Mesenchymal stem cell (in vitro differentiated cells and primary cell): ENCODE results near the gene ZFAND4. TPM values are rescaled to one million over a fixed set of nuclear protein-coding genes. Genes with fewer than 3 reads are reported as not detected.
"Not testable (repeated sequence)": the region's sequence is repeated elsewhere in the genome, so short reads cannot be mapped to it uniquely, and the experiment has no call there.

Experiments
- DNase-seq: peaks from one replicate; pipeline ENCODE4 v3.0.0-alpha.2; 2013
- H2AFZ ChIP-seq: one replicate; pipeline ENCODE4 v1.6.1; 2013; ENCODE audit warnings: low read depth, mild to moderate bottlenecking, control low read depth, inconsistent platforms, low read length, moderate library complexity
- H2AK5ac ChIP-seq: 2 replicates; pipeline ENCODE4 v1.6.1; 2013; ENCODE audit warnings: low read length, moderate library complexity, mild to moderate bottlenecking, inconsistent platforms; ENCODE audit not compliant: severe bottlenecking
- H2BK120ac ChIP-seq: one replicate; pipeline ENCODE4 v1.6.1; 2013; ENCODE audit warnings: low read depth, mild to moderate bottlenecking, inconsistent platforms, low read length, moderate library complexity
- H2BK12ac ChIP-seq, 2 experiments: one replicate each; pipeline ENCODE4 v1.6.1; 2013; ENCODE audit warnings: inconsistent platforms in 2 of 2, low read length in 2 of 2, mild to moderate bottlenecking in 2 of 2, moderate library complexity in 2 of 2, control low read depth in 1 of 2
- H2BK15ac ChIP-seq: one replicate; pipeline ENCODE4 v1.6.1; 2013; ENCODE audit warnings: mild to moderate bottlenecking, low read depth, inconsistent platforms; ENCODE audit not compliant: poor library complexity, severe bottlenecking
- H2BK5ac ChIP-seq: 2 replicates; pipeline ENCODE4 v1.6.1; 2013; ENCODE audit warnings: low read depth, mild to moderate bottlenecking, low read length, control low read depth, inconsistent platforms; ENCODE audit not compliant: poor library complexity, severe bottlenecking
- H3K14ac ChIP-seq, 2 experiments: one replicate each; pipeline ENCODE4 v1.6.1; 2013; ENCODE audit warnings: inconsistent platforms in 2 of 2, low read length in 2 of 2, control low read depth in 1 of 2, mild to moderate bottlenecking in 1 of 2, moderate library complexity in 1 of 2
- H3K18ac ChIP-seq, 2 experiments: one replicate each; pipeline ENCODE4 v1.6.1; 2013; ENCODE audit warnings: inconsistent platforms in 2 of 2, low read length in 2 of 2, control low read depth in 1 of 2, low read depth in 1 of 2, mild to moderate bottlenecking in 1 of 2
- H3K23ac ChIP-seq, 2 experiments: one replicate each; pipeline ENCODE4 v1.6.1; 2013; ENCODE audit warnings: inconsistent platforms in 2 of 2, low read length in 2 of 2, mild to moderate bottlenecking in 2 of 2, moderate library complexity in 2 of 2, control low read depth in 1 of 2
- H3K27ac ChIP-seq: 2 replicates; pipeline ENCODE4 v1.5.1; 2013; ENCODE audit warnings: mild to moderate bottlenecking, moderate library complexity, low read length, control low read depth, inconsistent platforms; ENCODE audit not compliant: poor library complexity, severe bottlenecking
- H3K27me3 ChIP-seq, 2 experiments: 2 replicates each; pipeline versions ENCODE4 v1.6.1 to v1.7.0; 2013; ENCODE audit warnings: low read length in 2 of 2, mild to moderate bottlenecking in 2 of 2, moderate library complexity in 2 of 2, control low read depth in 1 of 2, inconsistent platforms in 1 of 2; ENCODE audit not compliant: control insufficient read depth in 1 of 2, insufficient read depth in 1 of 2
- H3K36me3 ChIP-seq, 2 experiments: 2 replicates each; pipeline versions ENCODE4 v1.6.1 to v1.7.0; 2013; ENCODE audit warnings: low read length in 2 of 2, control low read depth in 1 of 2, inconsistent platforms in 1 of 2, low read depth in 1 of 2, mild to moderate bottlenecking in 1 of 2; ENCODE audit not compliant: insufficient read depth in 2 of 2, control insufficient read depth in 1 of 2
- H3K4ac ChIP-seq, 2 experiments: one replicate each; pipeline ENCODE4 v1.6.1; 2013; ENCODE audit warnings: inconsistent platforms in 2 of 2, low read length in 2 of 2, mild to moderate bottlenecking in 2 of 2, moderate library complexity in 2 of 2, control low read depth in 1 of 2, low read depth in 1 of 2
- H3K4me1 ChIP-seq: 2 replicates; pipeline ENCODE4 v1.6.1; 2013; ENCODE audit warnings: low read depth, low read length, control low read depth; ENCODE audit not compliant: control insufficient read depth, insufficient read depth
- H3K4me2 ChIP-seq: 2 replicates; pipeline ENCODE4 v1.6.1; 2013; ENCODE audit warnings: low read length, mild to moderate bottlenecking, inconsistent platforms; ENCODE audit not compliant: poor library complexity, severe bottlenecking
- H3K4me3 ChIP-seq, 2 experiments: 2 replicates each; pipeline versions ENCODE4 v1.5.1 to v1.7.0; 2013; ENCODE audit warnings: low read length in 2 of 2, mild to moderate bottlenecking in 2 of 2, control low read depth in 1 of 2, low read depth in 1 of 2; ENCODE audit not compliant: insufficient read depth in 1 of 2
- H3K79me1 ChIP-seq: replicated peaks from 2 replicates; pipeline ENCODE4 v1.6.1; 2013; ENCODE audit warnings: mild to moderate bottlenecking, control low read depth, low read length, inconsistent platforms; ENCODE audit not compliant: poor library complexity, severe bottlenecking
- H3K9ac ChIP-seq: 2 replicates; pipeline ENCODE4 v1.7.0; 2013; ENCODE audit warnings: mild to moderate bottlenecking, low read length, moderate library complexity
- H3K9me3 ChIP-seq: 2 replicates; pipeline ENCODE4 v1.7.0; 2013; ENCODE audit warnings: mild to moderate bottlenecking, low read length; ENCODE audit not compliant: control insufficient read depth
- H4K8ac ChIP-seq: one replicate; pipeline ENCODE4 v1.6.1; 2013; ENCODE audit warnings: inconsistent platforms, mild to moderate bottlenecking, low read length, moderate library complexity
- H4K91ac ChIP-seq: one replicate; pipeline ENCODE4 v1.6.1; 2013; ENCODE audit warnings: mild to moderate bottlenecking, low read length, inconsistent platforms
- WGBS: methylation state at CpG from one replicate; pipeline ENCODE4 v1.1.7; 2013; ENCODE audit warnings: mixed read lengths; 5-methylcytosine and 5-hydroxymethylcytosine counted together
- polyA plus RNA-seq, 2 experiments: library from polyadenylated mRNA; stranded (reverse); fragments of 200-250 nt; gene quantifications; one replicate each; pipeline ENCODE4 v1.2.3, GENCODE V29; 2013

The ZFAND4 gene
- polyA plus RNA-seq (2013, experiment 1 of 2): 2.6 TPM
- polyA plus RNA-seq (2013, experiment 2 of 2): 2.4 TPM

DNA sequence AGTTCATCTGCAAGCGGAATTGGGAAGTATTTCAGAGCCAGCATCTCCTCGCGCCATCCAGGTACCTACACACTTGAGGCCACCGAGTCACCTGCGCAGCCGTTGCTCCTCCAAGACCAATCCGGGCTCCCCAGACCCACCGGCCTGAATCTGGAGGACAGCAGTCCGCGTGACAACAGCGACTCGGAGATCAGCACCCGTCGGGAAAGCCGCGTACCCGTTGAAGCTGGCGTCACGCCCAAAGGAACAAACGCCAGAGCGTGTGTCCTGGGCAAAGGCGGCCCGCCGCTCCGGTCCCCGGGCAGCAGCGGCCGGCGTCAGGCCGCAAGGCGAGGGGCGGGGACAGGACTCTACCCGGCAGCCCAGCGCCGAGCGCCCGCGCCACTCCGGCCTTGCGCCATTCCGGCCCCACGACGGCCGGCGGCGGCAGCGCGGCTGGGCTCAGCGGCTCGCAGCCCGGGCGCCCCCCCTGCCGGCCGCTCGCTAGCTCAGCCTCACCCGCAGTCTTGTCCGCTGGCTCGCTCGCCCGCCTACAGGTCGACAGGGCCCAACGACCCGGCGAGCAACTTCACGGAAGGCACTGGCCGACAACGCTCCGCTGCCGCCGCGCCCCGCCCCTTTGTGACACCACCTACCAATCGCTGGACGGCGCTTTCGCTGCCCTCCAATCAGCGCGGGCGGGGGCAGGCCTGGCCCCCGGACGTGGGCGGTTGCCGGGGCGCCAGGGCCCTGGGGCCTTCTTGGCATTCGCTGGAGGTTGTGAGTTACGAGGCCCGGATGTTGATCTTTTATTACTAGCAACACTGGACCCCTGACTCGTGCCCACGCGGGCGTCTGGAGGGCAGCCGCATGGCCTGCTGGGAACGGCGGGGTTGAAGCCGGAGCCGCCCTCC is at the start of gene ZFAND4:
Gene ZFAND4, minus strand, starts transcription at position 592 of the 893 bp plus-strand sequence. CDS start 9,047 bp downstream, outside the sequence.
- peaks cover 7% of the 10 kb centered on the region for H3K4me1 ChIP-seq
- peak within 1 kb of the TSS; percentile 51 to 97 for H3K4ac ChIP-seq
- H4K91ac ChIP-seq: peak within 1 kb of the TSS; percentile 57
- H2BK15ac ChIP-seq: peak within 1 kb of the TSS; percentile 98
- no peak within 1 kb of the TSS for H3K23ac ChIP-seq
- H3K9ac ChIP-seq: peak within 1 kb of the TSS; percentile 96
- H2BK5ac ChIP-seq: peak within 1 kb of the TSS; percentile 61
- H3K4me3 ChIP-seq: peak within 1 kb of the TSS; percentile 92 to 93
- peak within 1 kb of the TSS; percentile 39 to 42 for H2BK12ac ChIP-seq
- no peaks in the 10 kb centered on the region for H3K27me3 ChIP-seq
- DNase-seq: peak; percentile 97
- peak within 1 kb of the TSS; percentile 42 for H2BK120ac ChIP-seq
- WGBS: under 1% methylated on average over 90 of the region's 96 CpGs
- peaks cover 4% of the 10 kb centered on the region for H3K79me1 ChIP-seq
- peak within 1 kb of the TSS; percentile 75 for H3K4me2 ChIP-seq
- H3K36me3 ChIP-seq: no peaks in the 10 kb centered on the region
- H3K9me3 ChIP-seq: no peaks in the 10 kb centered on the region
- H3K18ac ChIP-seq: peak within 1 kb of the TSS; percentile 92 to 96
- H3K27ac ChIP-seq: peak within 1 kb of the TSS; percentile 72
- H2AFZ ChIP-seq: peak within 1 kb of the TSS; percentile 99
- peak within 1 kb of the TSS; percentile 91 for H4K8ac ChIP-seq
- H2AK5ac ChIP-seq: no peak within 1 kb of the TSS
- peak within 1 kb of the TSS in 1 of 2 experiments; percentile 87 for H3K14ac ChIP-seq

DNA sequence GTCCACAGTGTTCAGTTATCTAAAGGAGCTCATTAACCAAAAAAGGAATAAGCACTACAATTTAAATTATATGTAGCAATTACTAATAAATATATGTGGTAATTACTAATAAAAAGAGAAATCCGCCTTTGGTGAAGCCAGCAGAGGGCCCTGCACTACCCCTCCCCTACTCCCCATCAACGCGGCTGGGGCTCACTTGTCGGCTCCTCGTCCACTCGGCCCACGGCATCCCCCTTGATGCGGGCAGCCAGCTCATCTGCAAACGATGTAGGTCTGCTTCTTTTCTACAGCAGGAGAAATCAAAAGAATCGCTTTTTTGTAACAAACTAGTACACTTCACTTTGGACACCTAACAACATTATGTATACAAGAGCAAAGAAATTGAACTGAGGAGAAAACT is 48.9 kb upstream of the ZFAND4 start:
- no CpG with 5 or more reads among the region's 10 CpGs for WGBS
- H3K4me3 ChIP-seq: not testable (repeated sequence)

DNA sequence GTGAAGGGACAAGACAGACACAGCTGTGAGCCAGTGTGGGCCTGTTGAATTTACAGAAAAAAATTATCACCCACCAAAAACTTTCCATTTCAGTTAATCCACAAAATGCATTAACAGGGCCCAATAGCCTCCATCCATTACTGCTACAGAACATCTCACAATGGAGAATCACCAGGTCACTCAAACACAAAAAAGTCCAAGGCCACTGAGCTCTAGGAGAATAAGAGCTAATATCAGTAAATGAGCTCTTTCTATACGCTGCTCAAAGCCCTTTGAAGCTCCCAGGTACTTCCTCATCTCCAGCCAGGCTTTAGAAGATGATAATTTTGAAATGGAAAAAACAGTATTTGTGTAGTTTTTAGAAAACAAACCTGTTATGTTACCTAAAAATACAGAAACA is 45.1 kb upstream of the ZFAND4 start:
- H3K4ac ChIP-seq, H2BK5ac ChIP-seq, H2AK5ac ChIP-seq, H2AFZ ChIP-seq, H4K8ac ChIP-seq, H4K91ac ChIP-seq, H3K36me3 ChIP-seq, H3K4me1 ChIP-seq, H3K27me3 ChIP-seq, H3K4me3 ChIP-seq, H2BK12ac ChIP-seq, H3K4me2 ChIP-seq, DNase-seq, H3K14ac ChIP-seq, H2BK15ac ChIP-seq, H3K9ac ChIP-seq, H3K9me3 ChIP-seq, H3K27ac ChIP-seq, H3K79me1 ChIP-seq, H3K18ac ChIP-seq, H2BK120ac ChIP-seq, H3K23ac ChIP-seq: not testable (repeated sequence)
- WGBS: no CpG with 5 or more reads among the region's 1 CpG

More for the DNA sequence above, 48.9 kb upstream of the ZFAND4 start:
- H3K27me3 ChIP-seq, H2BK5ac ChIP-seq, H2BK120ac ChIP-seq, H3K27ac ChIP-seq, H3K23ac ChIP-seq, H4K8ac ChIP-seq, H2AFZ ChIP-seq, H3K9me3 ChIP-seq, H3K79me1 ChIP-seq, H2BK15ac ChIP-seq, H2BK12ac ChIP-seq, H3K4ac ChIP-seq, H3K9ac ChIP-seq, DNase-seq, H3K36me3 ChIP-seq, H4K91ac ChIP-seq, H2AK5ac ChIP-seq, H3K18ac ChIP-seq, H3K4me2 ChIP-seq, H3K14ac ChIP-seq, H3K4me1 ChIP-seq: not testable (repeated sequence)

DNA sequence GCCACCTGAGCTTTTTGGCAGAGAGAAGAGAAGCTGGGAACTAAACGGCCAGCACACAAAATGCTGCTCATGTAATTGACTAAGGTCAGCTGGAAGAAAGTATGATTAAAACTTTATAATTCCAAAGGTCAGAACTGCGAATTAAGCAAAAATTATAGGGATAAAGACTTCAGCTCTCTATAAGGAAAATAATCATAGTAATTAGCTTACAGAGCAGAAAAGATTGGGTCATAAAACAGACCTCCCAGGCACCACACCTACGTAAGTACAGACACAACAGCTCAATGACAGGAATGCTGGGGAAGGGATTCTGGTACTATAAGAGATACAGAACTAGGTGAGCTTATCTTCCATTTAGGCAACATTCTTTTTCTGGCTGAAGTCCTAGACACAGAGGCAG is 44.5 kb upstream of the ZFAND4 start:
- H2BK5ac ChIP-seq, H4K91ac ChIP-seq, H3K27ac ChIP-seq, H2BK15ac ChIP-seq, H2BK120ac ChIP-seq, H3K4me3 ChIP-seq, H3K18ac ChIP-seq, DNase-seq, H4K8ac ChIP-seq, H3K23ac ChIP-seq, H3K4me1 ChIP-seq, H3K27me3 ChIP-seq, H3K79me1 ChIP-seq, H2AFZ ChIP-seq, H3K36me3 ChIP-seq, H3K14ac ChIP-seq, H3K9ac ChIP-seq, H3K9me3 ChIP-seq, H3K4ac ChIP-seq, H2BK12ac ChIP-seq, H3K4me2 ChIP-seq, H2AK5ac ChIP-seq: not testable (repeated sequence)
- WGBS: 67% methylated on average over 1 of the region's 3 CpGs
